T-helper 2 cell treated with Interferon-gamma antibody and Interleukin-4, amounts not matched to agents 5 μg/mL and 100 μg/mL, for 36 hours (primary cell): ENCODE measurements around the gene SELENOM.
A peak's percentile ranks its signal among the peaks of the same experiment; 100 is the strongest.

Source experiments
- DNase-seq: peaks from one replicate; pipeline ENCODE4 v3.0.0; 2021; ENCODE audit warnings: low spot score
- H3K27ac Mint-ChIP-seq: one replicate; pipeline ENCODE4 v1.8.0; 2021; ENCODE audit warnings: mild to moderate bottlenecking, mixed read lengths
- H3K27me3 Mint-ChIP-seq: one replicate; pipeline ENCODE4 v1.8.0; 2021; ENCODE audit warnings: low read depth, mixed read lengths
- H3K36me3 Mint-ChIP-seq: one replicate; pipeline ENCODE4 v1.8.0; 2021; ENCODE audit warnings: low read depth, mixed read lengths
- H3K4me1 Mint-ChIP-seq: one replicate; pipeline ENCODE4 v1.8.0; 2021; ENCODE audit warnings: low read depth, mixed read lengths
- H3K4me3 Mint-ChIP-seq: one replicate; pipeline ENCODE4 v1.8.0; 2022; ENCODE audit warnings: mild to moderate bottlenecking, moderate library complexity, mixed read lengths
- H3K9me3 Mint-ChIP-seq: one replicate; pipeline ENCODE4 v1.8.0; 2021; ENCODE audit warnings: mixed read lengths

SELENOM gene

GRCh38 chr22:31106731-31107177, 614 bp downstream of the SELENOM start:
- H3K4me3 Mint-ChIP-seq: peak overlapping the region; percentile 81
- no peaks in the 10 kb centered on the region for H3K9me3 Mint-ChIP-seq
- no peaks in the 10 kb centered on the region for H3K27me3 Mint-ChIP-seq
- DNase-seq: no peak
- peaks cover 9% of the 10 kb centered on the region for H3K4me1 Mint-ChIP-seq
- no peaks in the 10 kb centered on the region for H3K36me3 Mint-ChIP-seq
- peak overlapping the region; percentile 41 for H3K27ac Mint-ChIP-seq

GRCh38 chr22:31106001-31106571, 1.3 kb downstream of the SELENOM start:
- Mint-ChIP-seq H3K27ac (no peak overlapping the region), H3K9me3 (no peaks in the 10 kb centered on the region), H3K4me1 (peaks cover 9% of the 10 kb centered on the region), H3K36me3 (no peaks in the 10 kb centered on the region), H3K27me3 (no peaks in the 10 kb centered on the region), H3K4me3 (peak overlapping the region; percentile 56)
- DNase-seq: no peak

GRCh38 chr22:31105282-31105929, 2.0 kb downstream of the SELENOM start:
- Mint-ChIP-seq H3K36me3 (no peaks in the 10 kb centered on the region), H3K9me3 (no peaks in the 10 kb centered on the region), H3K4me3 (no peak overlapping the region), H3K27ac (no peak overlapping the region), H3K4me1 (peaks cover 9% of the 10 kb centered on the region), H3K27me3 (no peaks in the 10 kb centered on the region)
- no peak for DNase-seq

GRCh38 chr22:31104869-31105268, 2.5 kb downstream of the SELENOM start:
- H3K4me1 Mint-ChIP-seq: peaks cover 9% of the 10 kb centered on the region
- no peak overlapping the region for H3K27ac Mint-ChIP-seq
- H3K4me3 Mint-ChIP-seq: no peak overlapping the region
- no peaks in the 10 kb centered on the region for H3K36me3 Mint-ChIP-seq
- H3K9me3 Mint-ChIP-seq: no peaks in the 10 kb centered on the region
- no peak for DNase-seq
- no peaks in the 10 kb centered on the region for H3K27me3 Mint-ChIP-seq

- no peaks in the 10 kb centered on the region for H3K9me3 Mint-ChIP-seq
- H3K4me1 Mint-ChIP-seq: peaks cover 9% of the 10 kb centered on the region
- H3K27me3 Mint-ChIP-seq: no peaks in the 10 kb centered on the region
- no peak overlapping the region for H3K4me3 Mint-ChIP-seq
- no peak for DNase-seq
- H3K36me3 Mint-ChIP-seq: no peaks in the 10 kb centered on the region
- H3K27ac Mint-ChIP-seq: no peak overlapping the region
Measured at GRCh38 chr22:31103899-31104694, 3.3 kb downstream of the SELENOM start.

- Mint-ChIP-seq H3K27me3 (no peaks in the 10 kb centered on the region), H3K9me3 (no peaks in the 10 kb centered on the region), H3K4me1 (peaks cover 9% of the 10 kb centered on the region), H3K36me3 (peaks cover 4% of the 10 kb centered on the region), H3K4me3 (no peak overlapping the region), H3K27ac (no peak overlapping the region)
- no peak for DNase-seq
Measured at GRCh38 chr22:31103111-31103510, 4.3 kb downstream of the SELENOM start.

- peaks cover 4% of the 10 kb centered on the region for H3K4me1 Mint-ChIP-seq
- no peak for DNase-seq
- no peak overlapping the region for H3K27ac Mint-ChIP-seq
- no peak overlapping the region for H3K4me3 Mint-ChIP-seq
- H3K9me3 Mint-ChIP-seq: no peaks in the 10 kb centered on the region
- H3K27me3 Mint-ChIP-seq: no peaks in the 10 kb centered on the region
- peaks cover 4% of the 10 kb centered on the region for H3K36me3 Mint-ChIP-seq
Measured at GRCh38 chr22:31102441-31103081, 4.8 kb downstream of the SELENOM start.

GRCh38 chr22:31100762-31101525, 6.4 kb downstream of the SELENOM start:
- Mint-ChIP-seq H3K36me3 (peaks cover 9% of the 10 kb centered on the region), H3K27me3 (no peaks in the 10 kb centered on the region), H3K9me3 (no peaks in the 10 kb centered on the region), H3K4me1 (no peaks in the 10 kb centered on the region), H3K4me3 (no peak overlapping the region), H3K27ac (no peak overlapping the region)
- DNase-seq: no peak

GRCh38 chr22:31099841-31100761, 7.3 kb downstream of the SELENOM start:
- Mint-ChIP-seq H3K9me3 (no peaks in the 10 kb centered on the region), H3K4me3 (no peak overlapping the region), H3K27ac (no peak overlapping the region), H3K27me3 (no peaks in the 10 kb centered on the region), H3K4me1 (no peaks in the 10 kb centered on the region), H3K36me3 (peaks cover 12% of the 10 kb centered on the region)
- no peak for DNase-seq

- no peaks in the 10 kb centered on the region for H3K9me3 Mint-ChIP-seq
- H3K4me1 Mint-ChIP-seq: no peaks in the 10 kb centered on the region
- no peak for DNase-seq
- H3K27ac Mint-ChIP-seq: no peak overlapping the region
- peaks cover 12% of the 10 kb centered on the region for H3K36me3 Mint-ChIP-seq
- no peaks in the 10 kb centered on the region for H3K27me3 Mint-ChIP-seq
- H3K4me3 Mint-ChIP-seq: no peak overlapping the region
Measured at GRCh38 chr22:31099386-31099785, 8.0 kb downstream of the SELENOM start.

GRCh38 chr22:31098632-31099110, 8.7 kb downstream of the SELENOM start:
- Mint-ChIP-seq H3K4me3 (no peak overlapping the region), H3K9me3 (no peaks in the 10 kb centered on the region)

GRCh38 chr22:31097941-31098631, 9.3 kb downstream of the SELENOM start:
- H3K4me1 Mint-ChIP-seq: no peaks in the 10 kb centered on the region
- H3K9me3 Mint-ChIP-seq: no peaks in the 10 kb centered on the region
- H3K27me3 Mint-ChIP-seq: no peaks in the 10 kb centered on the region
- H3K36me3 Mint-ChIP-seq: peaks cover 12% of the 10 kb centered on the region
- H3K27ac Mint-ChIP-seq: no peak overlapping the region
- no peak overlapping the region for H3K4me3 Mint-ChIP-seq
- no peak for DNase-seq

More at GRCh38 chr22:31098632-31099110, 8.7 kb downstream of the SELENOM start:
- Mint-ChIP-seq H3K4me1 (no peaks in the 10 kb centered on the region), H3K27me3 (no peaks in the 10 kb centered on the region), H3K36me3 (peaks cover 12% of the 10 kb centered on the region), H3K27ac (no peak overlapping the region)
- DNase-seq: no peak
